Testis (tissue), 3 donors: ENCODE data around the gene HK2. TPM values are rescaled to one million over a fixed set of nuclear protein-coding genes. Genes with fewer than 3 reads are reported as not detected.
A peak's percentile ranks its signal among the peaks of the same experiment; 100 is the strongest.

ENCODE experiments used
- DNase-seq: peaks from one replicate; pipeline ENCODE4 v3.0.0-alpha.2; 2019
- H3K27ac ChIP-seq, 2 donors: fragments of 200-600 bp; sonication (generic); one replicate each; pipeline ENCODE4 v1.5.1; 2019
- H3K27me3 ChIP-seq: fragments of 200-600 bp; sonication (generic); one replicate; pipeline ENCODE4 v1.5.1; 2019
- H3K36me3 ChIP-seq: fragments of 200-600 bp; sonication (generic); one replicate; pipeline ENCODE4 v1.5.1; 2017; ENCODE audit warnings: low read depth; ENCODE audit errors: missing control alignments
- H3K4me1 ChIP-seq: fragments of 200-600 bp; sonication (generic); one replicate; pipeline ENCODE4 v1.5.1; 2019
- H3K4me3 ChIP-seq, 2 donors: fragments of 200-600 bp; sonication (generic); one replicate each; pipeline ENCODE4 v1.5.1; 2017 to 2019
- H3K9me3 ChIP-seq: fragments of 200-600 bp; sonication (generic); one replicate; pipeline ENCODE4 v1.5.1; 2017
- POLR2A ChIP-seq: fragments of 450-650 bp; IDR thresholded peaks from one replicate; pipeline ENCODE4 v1.6.1; 2017; ENCODE audit warnings: antibody characterized with exemption, mild to moderate bottlenecking, moderate library complexity
- WGBS, 2 donors: methylation state at CpG; one replicate each; pipeline ENCODE4 v1.1.5; 2018; 5-methylcytosine and 5-hydroxymethylcytosine counted together
- intact Hi-C: fragments of 100-400 bp; cut with DNase I; formaldehyde crosslinking; loops from one replicate; pipeline ENCODE4 v1.15.1; 2023; ENCODE audit warnings: low total_unique reads
- polyA plus RNA-seq: library from polyadenylated mRNA; stranded (reverse); fragments of 350-450 nt; fragmentation: Illumina TruSeq; extraction: RNeasy Lipid Tissue Mini Kit (QIAGEN cat#74804); gene quantifications from one replicate; pipeline ENCODE4 v1.2.3, GENCODE V29; 2014; ENCODE audit warnings: low read depth, low replicate concordance; ENCODE audit not compliant: insufficient read depth
- total RNA-seq, 2 donors: library from RNA; depleted of rRNA; stranded (reverse); fragments of >200 nt; gene quantifications; one replicate each; pipeline ENCODE4 v1.2.3, GENCODE V29; 2016
- TF ChIP-seq, protein P1 (sequence below), 3 experiments: fragments of 450-650 bp in 2 of 3; fragments of 200-600 bp in 1 of 3; sonication (generic) in 1 of 3; IDR thresholded peaks; one replicate each; pipeline ENCODE4 v1.5.1; 2016 to 2019; ENCODE audit warnings: antibody characterized with exemption in 3 of 3, mild to moderate bottlenecking in 2 of 3, moderate library complexity in 1 of 3

Gene HK2
- total and polyA plus RNA-seq, 3 donors from 2014 or later: 83.5 to 164 (median 142) TPM

DNA sequence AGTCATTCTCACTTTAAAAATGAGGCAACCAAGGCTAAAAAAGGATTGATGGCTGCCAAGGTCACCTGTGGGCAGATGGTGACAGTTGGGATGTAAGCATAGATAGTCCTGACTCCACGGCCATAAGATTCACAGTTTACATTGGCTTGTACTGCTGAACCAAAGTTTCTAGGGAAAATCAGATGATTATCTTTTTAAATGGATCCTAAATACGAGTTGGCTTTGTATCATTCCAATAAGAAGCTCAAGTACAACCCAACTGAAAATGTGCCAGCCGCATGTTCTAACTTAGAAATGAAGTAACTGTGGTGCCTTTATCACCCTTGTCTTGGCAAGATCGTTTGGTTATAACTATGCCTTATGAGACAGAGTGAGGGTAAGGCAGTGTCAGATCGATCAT lies 27.6 kb downstream of the HK2 start:
- Histone ChIP-seq H3K27ac (peak overlapping the region in 1 of 2 donors; percentile 50), H3K27me3 (no peaks in the 10 kb centered on the region), H3K9me3 (no peaks in the 10 kb centered on the region), H3K4me3 (no peak overlapping the region), H3K36me3 (no peaks in the 10 kb centered on the region), H3K4me1 (peaks cover 18% of the 10 kb centered on the region)
- no peak for DNase-seq
- intact Hi-C loops: no loop called here
- WGBS, 2 donors: 53 to 69% methylated on average over 5 of the region's 5 CpGs
- TF ChIP-seq, protein P1, sequence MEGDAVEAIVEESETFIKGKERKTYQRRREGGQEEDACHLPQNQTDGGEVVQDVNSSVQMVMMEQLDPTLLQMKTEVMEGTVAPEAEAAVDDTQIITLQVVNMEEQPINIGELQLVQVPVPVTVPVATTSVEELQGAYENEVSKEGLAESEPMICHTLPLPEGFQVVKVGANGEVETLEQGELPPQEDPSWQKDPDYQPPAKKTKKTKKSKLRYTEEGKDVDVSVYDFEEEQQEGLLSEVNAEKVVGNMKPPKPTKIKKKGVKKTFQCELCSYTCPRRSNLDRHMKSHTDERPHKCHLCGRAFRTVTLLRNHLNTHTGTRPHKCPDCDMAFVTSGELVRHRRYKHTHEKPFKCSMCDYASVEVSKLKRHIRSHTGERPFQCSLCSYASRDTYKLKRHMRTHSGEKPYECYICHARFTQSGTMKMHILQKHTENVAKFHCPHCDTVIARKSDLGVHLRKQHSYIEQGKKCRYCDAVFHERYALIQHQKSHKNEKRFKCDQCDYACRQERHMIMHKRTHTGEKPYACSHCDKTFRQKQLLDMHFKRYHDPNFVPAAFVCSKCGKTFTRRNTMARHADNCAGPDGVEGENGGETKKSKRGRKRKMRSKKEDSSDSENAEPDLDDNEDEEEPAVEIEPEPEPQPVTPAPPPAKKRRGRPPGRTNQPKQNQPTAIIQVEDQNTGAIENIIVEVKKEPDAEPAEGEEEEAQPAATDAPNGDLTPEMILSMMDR (IDR thresholded peaks at IDR 0.05): no peak
- no peak for TF ChIP-seq POLR2A

DNA sequence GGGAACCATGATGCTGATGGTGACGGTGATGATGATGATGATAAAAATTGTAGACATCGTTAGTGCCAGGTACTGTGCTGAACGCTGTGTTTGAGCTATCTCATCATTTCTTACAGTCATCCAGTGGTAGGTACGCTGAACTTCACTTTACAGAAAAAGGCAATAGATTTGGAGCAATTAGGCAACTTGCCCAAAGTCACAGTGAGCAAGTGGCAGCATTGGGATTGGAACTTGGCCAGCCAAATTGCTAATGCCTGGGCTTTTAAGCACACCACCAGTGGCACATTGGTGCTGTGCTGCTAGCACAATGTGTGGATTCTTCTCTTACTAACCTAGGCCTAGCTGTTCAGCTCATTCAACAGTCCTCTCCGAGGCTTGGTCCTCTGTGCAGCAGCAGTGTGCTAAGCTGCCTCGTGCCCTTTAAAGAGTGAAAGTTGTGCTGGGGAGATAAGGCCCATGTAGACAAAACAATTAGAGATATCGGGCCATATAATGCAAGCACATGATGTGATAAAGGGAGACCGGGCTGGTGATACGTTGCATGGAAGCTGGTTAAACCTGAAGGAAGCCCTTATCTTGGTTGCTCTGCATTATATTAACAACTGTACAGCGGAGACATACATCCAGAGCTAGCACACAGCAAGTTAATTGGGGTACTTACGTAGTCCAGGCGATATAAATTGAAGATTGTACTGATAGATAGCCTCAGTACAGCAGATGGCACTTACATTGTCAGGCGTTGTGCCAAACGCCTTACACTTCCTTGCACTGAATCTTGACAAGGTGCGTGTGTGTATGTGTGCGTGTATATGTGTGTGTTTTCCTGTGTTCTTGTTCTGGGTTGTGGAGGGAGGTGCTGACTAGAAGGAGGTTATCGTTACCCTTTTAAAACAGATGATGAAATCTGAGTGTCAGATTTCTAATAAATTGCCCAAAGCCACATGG lies 28.4 kb downstream of the HK2 start:
- intact Hi-C loops: no loop called here
- no peak overlapping the region for H3K4me3 ChIP-seq
- TF ChIP-seq POLR2A: no peak
- TF ChIP-seq, protein P1 (IDR thresholded peaks at IDR 0.05): no peak
- H3K4me1 ChIP-seq: peaks cover 24% of the 10 kb centered on the region
- no peak overlapping the region for H3K27ac ChIP-seq
- H3K36me3 ChIP-seq: no peaks in the 10 kb centered on the region
- WGBS, 2 donors: 80 to 81% methylated on average over 17 of the region's 17 CpGs
- no peaks in the 10 kb centered on the region for H3K9me3 ChIP-seq
- DNase-seq: no peak
- no peaks in the 10 kb centered on the region for H3K27me3 ChIP-seq

DNA sequence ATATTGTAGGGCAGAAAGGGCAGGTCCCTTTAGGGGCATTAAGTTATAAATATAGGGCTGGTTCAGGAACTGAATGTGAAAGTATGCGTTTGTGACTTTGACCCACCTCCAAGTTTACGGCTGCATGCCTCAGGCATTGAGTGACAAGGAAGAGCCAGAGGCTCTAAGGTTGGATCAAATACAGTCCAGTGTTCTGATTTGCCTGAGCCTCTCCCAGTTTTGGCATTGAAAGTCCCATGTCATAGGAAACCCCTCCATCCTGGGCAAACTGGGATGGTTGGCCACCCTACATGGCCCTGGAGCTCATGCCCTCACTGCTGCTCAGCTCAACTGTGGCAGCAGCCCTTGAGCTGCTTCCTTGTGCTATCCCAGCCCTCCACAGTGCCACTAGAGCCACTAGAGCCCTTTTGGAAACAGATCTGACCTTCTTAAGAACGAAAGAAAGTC lies 29.9 kb downstream of the HK2 start:
- TF ChIP-seq POLR2A: no peak
- TF ChIP-seq, protein P1 (IDR thresholded peaks at IDR 0.05): no peak
- H3K4me1 ChIP-seq: peaks cover 39% of the 10 kb centered on the region
- H3K27ac ChIP-seq: peak overlapping the region; percentile 32 to 33
- no peaks in the 10 kb centered on the region for H3K36me3 ChIP-seq
- no peak for DNase-seq
- H3K9me3 ChIP-seq: no peaks in the 10 kb centered on the region
- H3K27me3 ChIP-seq: no peaks in the 10 kb centered on the region
- intact Hi-C loops: no loop called here
- no peak overlapping the region for H3K4me3 ChIP-seq
- WGBS, 2 donors: 54 to 77% methylated on average over 3 of the region's 3 CpGs

DNA sequence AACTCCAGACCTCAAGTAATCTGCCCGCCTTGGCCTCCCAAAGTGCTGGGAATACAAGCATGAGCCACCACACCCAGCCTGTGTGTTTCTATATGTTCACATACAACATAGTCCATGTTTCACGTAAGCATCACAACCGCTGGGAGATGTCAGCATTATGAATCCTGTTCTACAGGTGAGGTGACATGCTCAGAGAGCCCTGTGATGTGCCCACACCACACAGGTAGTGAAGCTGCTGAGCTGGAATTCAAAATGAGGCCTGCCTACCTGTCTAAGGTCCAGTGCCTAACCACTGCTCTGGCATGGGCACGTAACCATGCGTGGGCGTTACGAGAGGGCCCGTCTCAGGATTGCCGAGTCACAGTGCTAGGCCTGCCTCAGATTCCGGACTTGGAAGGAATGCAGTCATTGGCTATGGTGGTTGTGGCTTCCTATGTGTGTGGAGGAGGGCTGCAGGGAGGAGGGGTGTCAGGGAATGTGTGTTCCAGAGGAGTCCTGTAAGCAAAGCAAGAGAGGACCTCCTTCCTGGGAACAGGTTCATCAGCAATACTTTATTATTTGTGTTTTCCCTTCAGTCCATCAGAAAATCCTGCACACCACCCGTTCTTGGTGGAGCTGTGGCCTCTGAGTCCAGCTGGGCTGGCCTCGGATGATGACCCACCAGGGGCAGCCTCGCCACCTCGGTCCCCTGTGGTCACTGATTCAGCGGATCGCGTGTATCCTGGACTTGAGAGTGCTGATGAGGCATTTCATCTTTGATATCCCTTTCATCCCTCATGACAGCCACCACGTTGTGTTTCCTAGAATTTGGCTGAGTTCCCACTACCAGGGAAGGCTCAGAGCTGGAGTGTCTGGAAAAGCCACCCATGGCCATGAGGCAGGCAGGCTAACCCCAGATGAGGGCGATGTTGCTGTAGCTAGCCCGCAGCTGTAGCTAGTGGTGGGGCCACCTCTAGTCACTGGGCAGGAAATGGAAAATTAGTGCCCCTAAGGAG lies 31.1 kb downstream of the HK2 start:
- H3K27me3 ChIP-seq: no peaks in the 10 kb centered on the region
- intact Hi-C loops: no loop called here
- WGBS, 2 donors: 71 to 79% methylated on average over 17 to 20 of the region's 20 CpGs
- DNase-seq: peak; percentile 50
- no peak for TF ChIP-seq POLR2A
- TF ChIP-seq, protein P1 (IDR thresholded peaks at IDR 0.05): no peak
- no peaks in the 10 kb centered on the region for H3K36me3 ChIP-seq
- no peak overlapping the region for H3K4me3 ChIP-seq
- no peaks in the 10 kb centered on the region for H3K9me3 ChIP-seq
- H3K27ac ChIP-seq: peak overlapping the region; percentile 33 to 48
- H3K4me1 ChIP-seq: peaks cover 46% of the 10 kb centered on the region
